H1 (cell line): Measurements from ENCODE around the gene GDPD5.

ENCODE experiments used
- CTCF ChIP-seq, 3 experiments: IDR thresholded peaks; 1 replicate in 2 of 3; 2 replicates in 1 of 3; pipeline versions ENCODE4 v1.5.1 to v1.6.1; 2011; ENCODE audit warnings: low read length in 3 of 3, mild to moderate bottlenecking in 3 of 3, inconsistent platforms in 2 of 3, low read depth in 1 of 3, moderate library complexity in 1 of 3; ENCODE audit not compliant: insufficient read depth in 1 of 3; ENCODE audit errors: control extremely low read depth in 1 of 3
- EZH2 ChIP-seq: fragments of 200-600 bp; sonication (generic); IDR thresholded peaks from 2 replicates; pipeline ENCODE4 v1.7.1; 2012; ENCODE audit warnings: low read depth, mild to moderate bottlenecking, moderate library complexity, low read length, inconsistent platforms; ENCODE audit not compliant: severe bottlenecking
- FOSL1 ChIP-seq: IDR thresholded peaks from 2 replicates; pipeline ENCODE4 v1.6.1; 2011; ENCODE audit warnings: mild to moderate bottlenecking, low read depth, low read length, moderate library complexity; ENCODE audit not compliant: insufficient read depth
- KDM1A ChIP-seq: fragments of 200-600, 300-600 bp; sonication (generic); IDR thresholded peaks from 2 replicates; pipeline ENCODE4 v1.7.1; 2016; ENCODE audit warnings: mild to moderate bottlenecking, low read length, borderline replicate concordance
- PHF8 ChIP-seq: fragments of 200-600 bp; sonication (generic); conservative IDR thresholded peaks from 2 replicates; pipeline ENCODE4 v1.7.1; 2012; ENCODE audit warnings: low read depth, mild to moderate bottlenecking, inconsistent platforms, low read length, moderate library complexity
- POLR2A ChIP-seq, 2 experiments: IDR thresholded peaks; 1 replicate in 1 of 2; 2 replicates in 1 of 2; pipeline ENCODE4 v1.6.1; 2011; ENCODE audit warnings: low read depth in 2 of 2, low read length in 2 of 2, mild to moderate bottlenecking in 2 of 2; ENCODE audit errors: control extremely low read depth in 1 of 2
- SAP30 ChIP-seq: fragments of 300-600 bp; sonication (generic); IDR thresholded peaks from 2 replicates; pipeline ENCODE4 v1.7.1; 2012; ENCODE audit warnings: low read length, moderate library complexity, mild to moderate bottlenecking, inconsistent platforms; ENCODE audit not compliant: insufficient read depth, insufficient replicate concordance
- SP1 ChIP-seq: IDR thresholded peaks from 2 replicates; pipeline ENCODE4 v1.6.1; 2011; ENCODE audit warnings: low read depth, low read length
- SUZ12 ChIP-seq: fragments of 200-600 bp; sonication (generic); IDR thresholded peaks from 2 replicates; pipeline ENCODE4 v1.6.1; 2012; ENCODE audit warnings: mild to moderate bottlenecking, inconsistent platforms, low read length, moderate library complexity, mixed read lengths
- ZNF274 ChIP-seq: IDR thresholded peaks from 2 replicates; pipeline ENCODE4 v1.7.0; 2012; ENCODE audit warnings: low read length, borderline replicate concordance; ENCODE audit errors: extremely low read depth

GRCh38 chr11:75525433-75526191 lies at the start of gene GDPD5:
- TF ChIP-seq KDM1A = no peak
- TF ChIP-seq CTCF (IDR thresholded peaks at IDR 0.05; ENCODE audit: control extremely low read depth in 1 of 3, insufficient read depth in 1 of 3, low read depth in 1 of 3, low read length in 3 of 3) = peak; percentile 58 to 65 (median 64)
- no peak for TF ChIP-seq SP1
- TF ChIP-seq PHF8 = no peak
- no peak for TF ChIP-seq FOSL1
- TF ChIP-seq POLR2A (IDR thresholded peaks at IDR 0.05; ENCODE audit: control extremely low read depth in 1 of 2, low read depth in 2 of 2, low read length in 2 of 2) = peak in 1 of 2 experiments; percentile 54; a peak in 1 of 3 replicates
- TF ChIP-seq ZNF274 = no peak
- no peak for TF ChIP-seq SAP30
- peak; percentile 49; the same call in 1 of the 2 replicates for TF ChIP-seq SUZ12
- TF ChIP-seq EZH2 = no peak
